H1 (cell line): ENCODE measurements around the gene DNASE2B.

ENCODE experiments used
- CTCF ChIP-seq, 3 experiments: IDR thresholded peaks; 1 replicate in 2 of 3; 2 replicates in 1 of 3; pipeline versions ENCODE4 v1.5.1 to v1.6.1; 2011; ENCODE audit warnings: low read length in 3 of 3, mild to moderate bottlenecking in 3 of 3, inconsistent platforms in 2 of 3, low read depth in 1 of 3, moderate library complexity in 1 of 3; ENCODE audit not compliant: insufficient read depth in 1 of 3; ENCODE audit errors: control extremely low read depth in 1 of 3
- SRF ChIP-seq: IDR thresholded peaks from 2 replicates; pipeline ENCODE4 v1.6.1; 2011; ENCODE audit warnings: mild to moderate bottlenecking, low read depth, low read length, moderate library complexity

GRCh38 chr1:84387480-84388163, 10.7 kb upstream of the DNASE2B start:
- peak in 2 of 3 experiments; percentile 24 to 42; a peak in 2 of 4 replicates for TF ChIP-seq CTCF (IDR thresholded peaks at IDR 0.05; ENCODE audit: control extremely low read depth in 1 of 3, insufficient read depth in 1 of 3, low read depth in 1 of 3, low read length in 3 of 3)
- TF ChIP-seq SRF, result no peak
